NCI-H187 treated with DMSO at 0.1 percent for 48 hours (cell line): Measurements from ENCODE around the gene INPP4A.

Source experiments
- DNase-seq: peaks from one replicate; lab custom pipeline; 2025; lab: John Stamatoyannopoulos, UW

Gene INPP4A

DNA sequence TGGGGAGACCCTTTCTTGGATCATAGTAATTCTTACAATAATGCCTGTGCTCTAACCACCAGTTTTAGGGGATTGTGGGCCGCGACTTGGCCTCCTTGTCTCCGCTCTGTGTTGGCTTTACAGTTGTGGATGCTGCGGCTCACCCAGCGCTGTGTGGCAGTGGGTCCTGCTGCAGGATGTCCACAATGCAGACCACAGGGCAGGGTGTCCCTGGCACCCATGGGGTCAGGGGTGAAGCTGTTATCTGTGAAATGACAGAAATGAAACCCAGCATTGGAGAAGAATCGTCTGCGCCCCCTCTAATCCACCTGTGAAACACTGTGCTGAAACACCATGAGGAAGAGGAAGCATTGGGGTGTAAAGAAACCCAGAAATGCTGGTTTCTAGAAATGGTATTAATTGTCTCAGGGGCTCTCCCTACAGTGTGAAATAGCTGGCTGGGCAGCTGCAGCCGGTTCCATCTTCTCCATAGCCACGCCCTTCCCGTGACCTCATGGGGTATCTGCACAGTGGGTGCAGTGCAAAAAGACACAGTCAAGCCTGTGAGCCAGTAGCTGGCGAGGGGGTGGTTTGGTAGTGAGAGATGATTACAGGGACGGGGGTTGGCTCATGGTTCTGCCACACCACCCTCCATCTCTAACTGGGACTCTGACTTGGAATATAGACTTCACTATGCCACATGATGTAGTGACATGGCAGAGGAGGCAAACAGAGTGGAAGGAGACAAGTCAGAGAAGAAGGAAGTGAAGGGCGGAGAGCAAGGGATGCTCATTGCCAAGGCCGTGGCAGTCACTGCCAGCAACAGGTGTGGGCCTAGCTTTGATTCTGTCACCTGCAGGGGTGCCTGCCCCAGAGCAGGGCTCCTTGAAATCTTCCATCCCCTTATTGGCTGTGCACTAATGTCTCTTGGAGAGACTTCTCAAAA lies 16.2 kb downstream of the INPP4A start:
- DNase-seq, result no peak

- no peak for DNase-seq
Measured at GRCh38 chr2:98461498-98462049, 16.9 kb downstream of the INPP4A start.

DNA sequence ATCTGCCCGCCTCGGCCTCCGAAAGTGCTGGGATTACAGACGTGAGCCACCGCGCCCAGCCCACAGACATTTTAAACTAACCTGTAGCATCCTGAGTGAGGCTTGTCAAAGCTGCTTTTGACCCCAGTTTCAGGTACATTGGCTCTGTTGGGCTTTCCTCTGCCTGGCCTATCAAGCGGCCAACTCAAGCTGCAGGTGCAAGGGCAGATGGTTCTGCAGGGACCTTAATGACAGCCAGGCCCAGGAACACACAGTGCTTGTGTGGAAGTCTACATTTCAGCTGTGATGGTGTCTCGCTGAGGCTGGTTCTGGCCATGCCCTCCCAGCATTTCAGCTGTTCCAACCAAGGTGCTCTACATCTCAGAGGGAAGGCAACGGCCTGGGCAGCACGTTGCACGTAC lies 18.4 kb downstream of the INPP4A start:
- no peak for DNase-seq

DNA sequence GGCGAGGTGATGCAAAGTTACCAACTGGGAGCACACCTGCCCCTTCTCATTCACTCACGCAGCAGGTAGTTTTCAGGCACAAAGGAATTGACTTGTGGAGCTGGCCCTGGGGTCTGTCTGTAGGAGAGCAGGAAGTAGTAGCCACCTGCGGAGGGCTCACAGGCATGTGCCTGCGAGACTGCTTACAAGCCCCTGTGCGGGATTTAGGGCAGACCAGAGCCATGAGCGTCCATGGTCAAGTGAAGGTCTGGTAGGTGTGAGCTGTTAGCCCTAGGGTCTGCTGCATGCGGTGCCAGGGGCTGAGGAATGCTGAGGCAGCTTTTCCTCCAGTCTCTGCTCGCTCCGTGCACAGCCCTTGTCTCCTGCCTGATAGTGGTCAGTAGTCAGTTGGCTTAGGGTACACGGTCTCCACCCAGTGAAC lies 18.9 kb downstream of the INPP4A start:
- no peak for DNase-seq

DNA sequence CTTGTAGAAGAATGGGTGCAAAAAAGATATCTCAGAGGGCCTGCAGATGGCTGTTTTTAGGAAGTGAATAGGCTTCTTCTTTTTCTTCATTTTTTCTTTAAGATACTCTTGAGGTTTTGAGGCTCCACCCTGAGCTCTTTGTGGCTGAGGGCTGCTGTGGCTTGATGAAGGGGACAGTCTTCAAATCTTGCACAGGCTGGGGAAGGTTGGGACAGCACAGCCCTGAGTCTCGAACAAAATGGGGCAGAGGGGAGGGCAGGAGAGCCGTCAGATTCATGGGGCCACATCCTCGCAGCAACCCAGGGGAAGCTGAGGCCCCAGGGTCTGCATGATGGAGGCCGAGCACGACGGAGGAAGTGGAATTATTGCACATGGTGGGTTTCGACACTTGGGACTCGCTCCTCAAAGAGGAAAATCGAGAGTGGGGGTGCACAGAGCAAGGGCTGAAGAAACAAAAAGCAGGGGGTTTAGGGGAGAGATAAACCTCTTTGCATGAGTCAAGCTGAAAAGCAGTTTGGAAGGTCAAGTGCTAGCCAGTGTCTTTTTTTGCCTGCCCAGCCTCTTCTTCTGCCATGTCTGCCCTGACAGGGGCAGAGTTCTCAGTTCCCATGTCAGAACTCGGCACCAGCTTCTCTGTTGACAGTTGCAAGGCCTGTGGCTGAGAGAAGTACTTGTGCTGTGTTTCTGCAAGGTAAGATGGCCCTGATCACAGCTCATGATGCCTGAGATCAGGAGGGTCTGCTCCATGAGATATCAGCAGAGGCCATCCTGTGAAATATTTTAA lies 19.5 kb downstream of the INPP4A start:
- no peak for DNase-seq

GRCh38 chr2:98464772-98465310 lies 20.2 kb downstream of the INPP4A start:
- DNase-seq, result no peak

GRCh38 chr2:98465456-98466226 lies 21.0 kb downstream of the INPP4A start:
- DNase-seq, result peak; percentile 61

- no peak for DNase-seq
Measured at GRCh38 chr2:98467082-98467536, 22.5 kb downstream of the INPP4A start.

GRCh38 chr2:98467652-98468051 lies 23.0 kb downstream of the INPP4A start:
- no peak for DNase-seq

DNA sequence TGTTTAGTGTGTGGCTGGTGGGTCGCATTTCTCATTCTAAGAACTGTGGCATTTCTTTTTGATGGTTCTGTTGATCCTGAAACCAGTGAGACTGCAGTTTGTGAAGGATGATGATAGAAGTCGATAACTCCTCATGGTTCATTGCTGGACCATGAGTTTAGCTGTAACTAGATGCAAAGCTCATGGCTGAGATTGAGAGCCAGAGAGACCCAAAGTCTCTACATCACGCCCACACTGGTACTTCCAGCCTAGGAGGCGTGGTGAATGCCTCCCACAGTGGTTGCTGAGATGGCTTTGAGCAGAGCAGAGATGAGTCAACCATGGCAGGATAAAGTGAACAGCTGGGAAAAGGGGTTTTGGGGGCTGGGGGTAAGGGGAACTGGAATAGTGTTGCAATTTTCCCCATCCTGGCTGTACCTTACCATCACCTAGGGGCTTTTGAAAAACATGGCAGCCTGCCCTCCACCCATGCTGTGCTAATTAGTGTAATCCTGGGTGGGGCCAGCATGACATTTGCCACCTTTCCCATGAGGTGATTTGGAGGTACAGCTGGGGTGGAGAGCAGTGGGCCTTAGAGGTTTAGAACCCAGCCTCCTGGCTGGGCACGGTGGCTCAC lies 24.1 kb downstream of the INPP4A start:
- no peak for DNase-seq

- DNase-seq, result no peak
Measured at GRCh38 chr2:98469862-98470544, 25.3 kb downstream of the INPP4A start.

GRCh38 chr2:98470851-98471255 lies 26.2 kb downstream of the INPP4A start:
- no peak for DNase-seq

DNA sequence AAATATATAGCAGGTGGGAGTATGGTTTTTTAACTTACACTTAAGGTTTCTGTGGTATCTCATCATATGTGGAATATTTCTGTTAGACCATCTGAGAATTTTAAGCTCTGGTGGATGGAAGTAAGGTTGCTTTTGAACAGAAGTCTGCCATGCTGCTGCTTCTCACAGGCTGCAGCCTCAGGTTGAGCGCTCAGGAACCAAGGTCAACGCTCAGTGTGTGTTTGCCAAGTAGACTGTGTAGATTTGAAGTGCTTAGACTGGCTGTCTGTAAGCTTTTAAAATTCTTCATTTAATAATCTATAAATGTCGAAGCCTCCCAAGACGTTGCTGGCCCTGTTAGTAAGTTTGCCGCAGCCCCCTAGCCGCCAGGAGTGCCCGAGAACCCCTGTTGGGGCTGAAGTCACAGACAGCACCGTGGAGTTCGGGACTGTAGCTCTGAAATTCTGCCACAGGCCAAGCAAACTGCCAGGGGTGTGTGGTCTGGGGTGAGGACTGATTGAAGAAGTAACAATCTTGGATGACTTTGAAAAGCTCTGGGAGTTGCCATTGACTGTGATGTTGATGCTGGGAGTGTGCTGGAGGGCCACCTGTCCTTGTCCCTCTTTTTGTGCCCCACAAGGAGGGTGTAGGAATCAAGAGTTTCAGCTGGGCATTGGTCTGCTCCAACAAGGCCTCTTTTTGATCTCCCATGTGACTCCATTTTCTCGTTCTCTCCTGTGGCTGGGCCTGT lies 26.9 kb downstream of the INPP4A start:
- no peak for DNase-seq

DNA sequence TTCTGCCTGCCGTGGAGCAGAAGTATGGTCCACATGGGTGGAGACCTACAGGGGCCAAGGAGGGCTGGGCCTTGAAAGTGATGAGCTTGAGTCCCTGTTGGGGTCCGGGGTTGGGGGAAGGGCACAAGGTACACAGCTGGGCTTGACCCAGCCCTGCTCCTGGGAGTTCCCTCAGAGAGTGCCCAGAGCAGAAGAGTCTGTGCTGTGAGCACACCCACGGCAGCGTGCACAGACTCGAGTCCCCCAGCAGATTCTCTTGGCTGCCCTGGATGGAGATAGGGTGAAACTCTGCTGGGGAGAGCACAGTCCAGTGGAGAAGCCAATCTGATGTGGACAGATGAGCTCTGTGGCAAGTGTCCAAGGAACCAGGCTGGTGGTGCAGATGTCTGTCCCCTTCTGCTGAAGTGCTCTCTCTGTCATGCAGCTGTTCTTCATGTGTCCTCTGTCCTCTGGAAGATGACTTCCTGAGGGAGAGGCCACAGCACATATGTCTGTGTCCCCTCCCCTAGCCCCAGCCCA lies 27.5 kb downstream of the INPP4A start:
- DNase-seq, result no peak

- DNase-seq, result no peak
Measured at GRCh38 chr2:98472961-98473746, 28.5 kb downstream of the INPP4A start.

- DNase-seq, result no peak
Measured at GRCh38 chr2:98473995-98474780, 29.5 kb downstream of the INPP4A start.

DNA sequence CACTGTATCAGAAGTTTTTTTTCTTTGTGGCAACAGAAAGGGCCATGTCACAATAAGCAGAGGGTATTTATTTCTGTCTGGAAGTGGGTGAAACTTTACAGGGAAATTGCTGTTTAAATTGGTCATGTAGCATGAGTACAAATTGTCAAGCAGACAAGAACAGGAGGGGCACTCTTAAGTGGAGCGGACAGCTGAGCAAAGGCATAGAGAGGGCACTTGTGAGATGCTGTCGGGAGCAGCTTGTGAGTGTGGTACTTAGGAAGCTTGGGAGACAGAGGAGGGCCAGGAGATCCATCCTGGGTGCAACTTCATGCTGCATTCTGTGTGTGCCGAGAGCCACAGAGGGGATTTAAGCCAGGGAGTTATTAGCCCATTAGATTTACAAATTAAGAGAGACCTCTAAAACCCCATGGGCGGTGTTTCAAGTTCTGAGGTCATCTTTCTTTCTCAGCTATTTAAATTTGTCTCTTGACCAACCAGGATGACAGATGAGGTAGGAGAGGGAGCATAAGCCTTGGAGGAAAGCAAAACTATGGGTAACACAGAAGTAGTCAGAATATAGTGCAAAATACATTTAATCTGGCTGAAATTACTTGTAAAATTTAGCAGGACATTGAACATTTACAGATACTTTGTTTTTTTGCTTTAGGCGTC lies 30.4 kb downstream of the INPP4A start:
- DNase-seq, result peak; percentile 77
